ENCODE results near the gene GPER1.
"Not testable (repeated sequence)": the region's sequence is repeated elsewhere in the genome, so short reads cannot be mapped to it uniquely, and the experiment has no call there.

Gene GPER1

GRCh38 chr7:1104516-1105179 lies 16.7 kb downstream of the GPER1 start:
- DNase-seq = no peak

- DNase-seq = no peak
Observed at GRCh38 chr7:1105189-1105588, 17.3 kb downstream of the GPER1 start.

GRCh38 chr7:1106063-1106792 lies 18.3 kb downstream of the GPER1 start:
- DNase-seq = no peak

GRCh38 chr7:1106793-1107421 lies 19.0 kb downstream of the GPER1 start:
- no peak for DNase-seq

- no peak for DNase-seq
Observed at GRCh38 chr7:1108264-1108920, 20.5 kb downstream of the GPER1 start.

- DNase-seq = no peak
Observed at GRCh38 chr7:1109581-1110310, 21.8 kb downstream of the GPER1 start.

GRCh38 chr7:1110358-1110757 lies 22.4 kb downstream of the GPER1 start:
- DNase-seq = no peak

GRCh38 chr7:1111156-1111555 lies 23.2 kb downstream of the GPER1 start:
- DNase-seq = no peak

GRCh38 chr7:1112109-1112508 lies 24.2 kb downstream of the GPER1 start:
- DNase-seq = no peak

GRCh38 chr7:1112625-1113547 lies 25.0 kb downstream of the GPER1 start:
- no peak for DNase-seq

- DNase-seq = no peak
Observed at GRCh38 chr7:1113548-1113885, 25.6 kb downstream of the GPER1 start.

GRCh38 chr7:1114088-1114487 lies 26.2 kb downstream of the GPER1 start:
- DNase-seq = no peak

- DNase-seq = no peak
Observed at GRCh38 chr7:1114505-1114904, 26.6 kb downstream of the GPER1 start.

- not testable (repeated sequence) for DNase-seq
Observed at GRCh38 chr7:1115171-1116045, 27.5 kb downstream of the GPER1 start.

GRCh38 chr7:1116383-1117008 lies 28.6 kb downstream of the GPER1 start:
- DNase-seq = not testable (repeated sequence)

GRCh38 chr7:1117321-1117928 lies 29.5 kb downstream of the GPER1 start:
- DNase-seq = no peak

- DNase-seq = no peak
Observed at GRCh38 chr7:1119201-1119600, 31.3 kb downstream of the GPER1 start.

- no peak for DNase-seq
Observed at GRCh38 chr7:1120791-1121190, 32.9 kb downstream of the GPER1 start.

- DNase-seq = no peak
Observed at GRCh38 chr7:1121476-1121875, 33.6 kb downstream of the GPER1 start.

Measured in CD4-positive, alpha-beta T cell treated with Interleukin-10 for 1 hour (primary cell).